ENCODE data around the gene HVCN1.

GRCh38 chr12:110704750-110705149 lies 15.8 kb upstream of the HVCN1 start:
- TF ChIP-seq POLR2A (IDR thresholded peaks at IDR 0.05; ENCODE audit: low read length) (no peak), GATA1 (IDR thresholded peaks at IDR 0.05; ENCODE audit: low read depth, low read length) (no peak)

All from erythroblast (primary cell).